ENCODE data around the gene IGSF23. TPM values are rescaled to one million over a fixed set of nuclear protein-coding genes. Genes with fewer than 3 reads are reported as not detected.

The IGSF23 gene
- total RNA-seq, 4 donors from 2014 or later, result not detected

DNA sequence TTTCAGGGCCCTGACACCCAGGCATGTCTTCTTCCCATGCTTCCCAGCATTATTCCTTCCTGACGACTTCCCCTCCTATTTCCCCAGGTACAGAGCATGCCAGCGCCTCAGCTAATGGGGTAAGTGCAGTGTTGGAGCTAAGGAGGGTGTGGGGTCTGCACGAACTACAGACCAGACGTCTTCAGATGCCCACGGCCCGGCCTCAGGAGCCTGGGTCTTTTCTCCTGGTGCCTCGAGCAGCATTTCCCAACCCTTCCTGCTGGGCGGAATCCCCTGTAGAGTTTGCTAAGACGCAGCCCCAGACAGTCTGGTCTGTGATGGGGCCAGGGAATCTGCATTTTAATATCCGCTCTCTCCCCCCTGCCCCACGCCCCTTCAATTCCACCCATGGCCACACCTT is 47.8 kb downstream of the IGSF23 start:
- Histone ChIP-seq H3K27ac (no peak overlapping the region), H3K4me1 (no peaks in the 10 kb centered on the region), H3K27me3 (no peaks in the 10 kb centered on the region), H3K9me3 (no peaks in the 10 kb centered on the region), H3K36me3 (peaks cover 0 to 68% of the 10 kb centered on the region in 2 donors), H3K4me3 (no peak overlapping the region)
- ATAC-seq, result no peak
- DNase-seq, result no peak
- in situ Hi-C loops (cut with MboI; ENCODE audit: low sequenced_read_pairs in 4 of 4), result no loop called here
- intact Hi-C loops (cut with DNase I; ENCODE audit: low total_unique reads), result no loop called here
- TF ChIP-seq POLR2A (IDR thresholded peaks at IDR 0.05), result no peak
- TF ChIP-seq, protein P1, sequence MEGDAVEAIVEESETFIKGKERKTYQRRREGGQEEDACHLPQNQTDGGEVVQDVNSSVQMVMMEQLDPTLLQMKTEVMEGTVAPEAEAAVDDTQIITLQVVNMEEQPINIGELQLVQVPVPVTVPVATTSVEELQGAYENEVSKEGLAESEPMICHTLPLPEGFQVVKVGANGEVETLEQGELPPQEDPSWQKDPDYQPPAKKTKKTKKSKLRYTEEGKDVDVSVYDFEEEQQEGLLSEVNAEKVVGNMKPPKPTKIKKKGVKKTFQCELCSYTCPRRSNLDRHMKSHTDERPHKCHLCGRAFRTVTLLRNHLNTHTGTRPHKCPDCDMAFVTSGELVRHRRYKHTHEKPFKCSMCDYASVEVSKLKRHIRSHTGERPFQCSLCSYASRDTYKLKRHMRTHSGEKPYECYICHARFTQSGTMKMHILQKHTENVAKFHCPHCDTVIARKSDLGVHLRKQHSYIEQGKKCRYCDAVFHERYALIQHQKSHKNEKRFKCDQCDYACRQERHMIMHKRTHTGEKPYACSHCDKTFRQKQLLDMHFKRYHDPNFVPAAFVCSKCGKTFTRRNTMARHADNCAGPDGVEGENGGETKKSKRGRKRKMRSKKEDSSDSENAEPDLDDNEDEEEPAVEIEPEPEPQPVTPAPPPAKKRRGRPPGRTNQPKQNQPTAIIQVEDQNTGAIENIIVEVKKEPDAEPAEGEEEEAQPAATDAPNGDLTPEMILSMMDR (IDR thresholded peaks at IDR 0.05 in 4 of 5, conservative IDR thresholded peaks at IDR 0.05 in 1 of 5), result no peak

DNA sequence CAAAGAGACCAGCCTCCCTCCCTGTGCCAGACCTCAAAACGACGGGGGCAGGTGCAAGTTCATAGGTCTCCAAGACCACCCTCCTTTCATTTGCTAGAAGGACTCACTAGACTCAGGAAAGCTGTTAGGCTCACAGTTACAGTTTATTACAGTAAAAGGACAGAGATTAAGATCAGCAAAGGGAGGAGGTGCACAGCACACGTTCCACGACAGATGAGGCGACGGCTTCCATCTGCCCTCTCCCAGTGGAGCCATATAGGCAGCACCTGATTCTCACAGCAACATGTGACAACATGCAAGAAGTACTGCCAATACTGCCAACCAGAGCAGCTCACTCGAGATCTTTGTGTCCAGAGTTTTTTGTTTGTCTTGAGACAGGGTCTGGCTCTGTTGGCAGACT is 48.5 kb downstream of the IGSF23 start:
- TF ChIP-seq POLR2A (IDR thresholded peaks at IDR 0.05), result no peak
- TF ChIP-seq, protein P1 (IDR thresholded peaks at IDR 0.05 in 4 of 5, conservative IDR thresholded peaks at IDR 0.05 in 1 of 5), result no peak

DNA sequence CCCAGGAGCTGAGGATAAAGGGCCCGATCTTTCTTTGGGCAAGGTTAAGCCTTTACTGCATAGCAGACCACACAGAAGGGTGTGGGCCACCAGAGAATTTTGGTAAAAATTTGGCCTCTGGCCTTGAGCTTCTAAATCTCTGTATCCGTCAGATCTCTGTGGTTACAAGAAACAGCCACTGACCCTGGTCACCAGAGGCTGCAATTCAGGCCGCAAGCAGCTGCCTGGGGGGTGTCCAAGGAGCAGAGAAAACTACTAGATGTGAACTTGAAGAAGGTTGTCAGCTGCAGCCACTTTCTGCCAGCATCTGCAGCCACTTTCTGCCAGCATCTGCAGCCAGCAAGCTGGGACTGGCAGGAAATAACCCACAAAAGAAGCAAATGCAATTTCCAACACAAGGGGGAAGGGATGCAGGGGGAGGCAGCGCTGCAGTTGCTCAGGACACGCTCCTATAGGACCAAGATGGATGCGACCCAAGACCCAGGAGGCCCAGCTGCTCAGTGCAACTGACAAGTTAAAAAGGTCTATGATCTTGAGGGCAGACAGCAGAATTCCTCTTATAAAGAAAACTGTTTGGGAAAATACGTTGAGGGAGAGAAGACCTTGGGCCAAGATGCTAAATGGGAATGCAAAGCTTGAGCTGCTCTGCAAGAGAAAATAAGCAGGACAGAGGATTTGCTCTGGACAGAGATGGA is 49.5 kb downstream of the IGSF23 start:
- H3K4me1 ChIP-seq, result no peaks in the 10 kb centered on the region
- ATAC-seq (no peak), DNase-seq (no peak)
- no peak overlapping the region for H3K4me3 ChIP-seq
- no peak overlapping the region for H3K27ac ChIP-seq
- H3K9me3 ChIP-seq, result no peaks in the 10 kb centered on the region
- H3K36me3 ChIP-seq, result peaks cover 0 to 58% of the 10 kb centered on the region in 2 donors
- TF ChIP-seq, protein P1 (IDR thresholded peaks at IDR 0.05 in 4 of 5, conservative IDR thresholded peaks at IDR 0.05 in 1 of 5), result no peak
- TF ChIP-seq POLR2A (IDR thresholded peaks at IDR 0.05), result no peak
- intact Hi-C loops (cut with DNase I; ENCODE audit: low total_unique reads) (no loop called here), in situ Hi-C loops (cut with MboI; ENCODE audit: low sequenced_read_pairs in 4 of 4) (no loop called here)
- no peaks in the 10 kb centered on the region for H3K27me3 ChIP-seq

More for the DNA sequence above, 48.5 kb downstream of the IGSF23 start:
- H3K4me3 ChIP-seq, result no peak overlapping the region
- ATAC-seq, result no peak
- no peaks in the 10 kb centered on the region for H3K4me1 ChIP-seq
- no peaks in the 10 kb centered on the region for H3K9me3 ChIP-seq
- H3K27me3 ChIP-seq, result no peaks in the 10 kb centered on the region
- in situ Hi-C loops (cut with MboI; ENCODE audit: low sequenced_read_pairs in 4 of 4), result no loop called here
- intact Hi-C loops (cut with DNase I; ENCODE audit: low total_unique reads), result no loop called here
- no peak overlapping the region for H3K27ac ChIP-seq
- DNase-seq, result no peak
- peaks cover 0 to 61% of the 10 kb centered on the region in 2 donors for H3K36me3 ChIP-seq

DNA sequence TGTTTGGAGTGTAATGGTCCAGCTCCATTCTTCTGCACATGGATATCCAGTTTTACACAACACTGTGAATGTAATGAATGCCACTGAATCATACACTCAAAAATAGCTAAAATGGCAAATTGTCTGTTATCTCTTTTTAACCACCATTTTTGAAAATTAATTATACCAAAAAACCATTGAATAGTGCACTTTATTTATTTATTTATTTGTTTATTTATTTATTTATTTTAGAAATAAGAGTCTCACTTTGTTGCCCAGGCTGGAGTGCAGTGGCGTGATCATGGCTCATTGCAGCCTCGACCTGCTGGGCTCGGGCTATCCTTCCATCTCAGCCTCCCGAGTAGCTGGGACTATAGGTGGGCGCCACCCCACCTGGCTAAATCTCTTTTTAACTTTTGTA is 50.6 kb downstream of the IGSF23 start:
- Histone ChIP-seq H3K4me3 (no peak overlapping the region), H3K4me1 (no peaks in the 10 kb centered on the region), H3K27me3 (no peaks in the 10 kb centered on the region), H3K9me3 (no peaks in the 10 kb centered on the region), H3K36me3 (peaks cover 0 to 47% of the 10 kb centered on the region in 2 donors), H3K27ac (no peak overlapping the region)
- ATAC-seq, result no peak
- no peak for DNase-seq
- intact Hi-C loops (cut with DNase I; ENCODE audit: low total_unique reads) (no loop called here), in situ Hi-C loops (cut with MboI; ENCODE audit: low sequenced_read_pairs in 4 of 4) (no loop called here)
- TF ChIP-seq, protein P1 (IDR thresholded peaks at IDR 0.05 in 4 of 5, conservative IDR thresholded peaks at IDR 0.05 in 1 of 5), result no peak
- TF ChIP-seq POLR2A (IDR thresholded peaks at IDR 0.05), result no peak

DNA sequence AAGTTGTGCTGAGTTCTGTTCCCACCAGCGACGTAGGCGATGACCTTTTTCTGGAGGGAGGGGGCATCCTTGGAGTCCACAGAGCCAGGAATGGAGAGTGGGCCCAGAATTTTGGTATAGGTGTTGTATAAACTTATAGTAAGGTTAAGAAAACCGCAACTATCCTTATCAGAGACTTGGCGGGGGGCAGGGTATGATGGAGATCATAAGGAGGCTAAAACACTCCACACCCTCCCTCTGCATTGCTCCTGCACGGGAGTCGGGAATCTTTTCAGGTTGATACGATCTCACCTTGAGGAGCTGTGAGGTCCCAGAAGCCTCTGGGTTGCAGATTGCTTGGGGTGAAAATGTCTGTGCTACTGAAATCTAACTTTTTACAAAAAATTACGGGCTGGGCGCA is 51.6 kb downstream of the IGSF23 start:
- no peaks in the 10 kb centered on the region for H3K9me3 ChIP-seq
- no peaks in the 10 kb centered on the region for H3K27me3 ChIP-seq
- ATAC-seq (no peak), DNase-seq (no peak)
- TF ChIP-seq POLR2A (IDR thresholded peaks at IDR 0.05), result no peak
- TF ChIP-seq, protein P1 (IDR thresholded peaks at IDR 0.05 in 4 of 5, conservative IDR thresholded peaks at IDR 0.05 in 1 of 5), result no peak
- intact Hi-C loops (cut with DNase I; ENCODE audit: low total_unique reads) (no loop called here), in situ Hi-C loops (cut with MboI; ENCODE audit: low sequenced_read_pairs in 4 of 4) (no loop called here)
- peaks cover 0 to 37% of the 10 kb centered on the region in 2 donors for H3K36me3 ChIP-seq
- H3K4me3 ChIP-seq, result no peak overlapping the region
- H3K4me1 ChIP-seq, result no peaks in the 10 kb centered on the region
- H3K27ac ChIP-seq, result no peak overlapping the region

All from gastrocnemius medialis (tissue), 4 donors.